A549 (cell line): Measurements from ENCODE around the gene SLBP. TPM values are rescaled to one million over a fixed set of nuclear protein-coding genes. Genes with fewer than 3 reads are reported as not detected.
A peak's percentile ranks its signal among the peaks of the same experiment; 100 is the strongest.

Source experiments
- ATAC-seq, 2 experiments: fragments of 200-7000 bp in 1 of 2; fragments of >200 bp in 1 of 2; cut with Nextera tagmentation in 1 of 2; cut with Tn5 transposase in 1 of 2; 3 replicates each; pipeline versions ENCODE4 v1.8.0 to v1.9.1; 2018 to 2020; ENCODE audit warnings: mild to moderate bottlenecking in 1 of 2, moderate library complexity in 1 of 2
- CTCF ChIA-PET: fragments of 300-600 bp; sonication (Branson Sonifier 250); formaldehyde crosslinking; extraction: SDS; loops from one replicate; lab custom pipeline; 2021; ENCODE audit warnings: antibody characterized with exemption, inconsistent platforms; lab: Yijun Ruan, JAX
- POLR2A ChIA-PET: fragments of 350-600 bp; formaldehyde crosslinking; extraction: SDS; loops from one replicate; lab custom pipeline; 2021; ENCODE audit warnings: antibody characterized with exemption, inconsistent platforms; lab: Yijun Ruan, JAX
- DNase-seq, 2 experiments: peaks; one replicate each; pipeline versions ENCODE4 v3.0.0 to v3.0.0-alpha.2; 2011 to 2016; ENCODE audit warnings: low read depth in 1 of 2, low spot score in 1 of 2
- FAIRE-seq: peaks from 2 replicates; lab custom pipeline; 2011; peaks lifted over from hg19 to GRCh38; lab: Jason Lieb, UNC
- H3K27ac ChIP-seq, 2 experiments: fragments of >200 bp; sonication (Bioruptor Twin); formaldehyde crosslinking; 3 replicates each; pipeline ENCODE4 v1.5.1; 2016 to 2017
- H3K4me1 ChIP-seq: fragments of >200 bp; sonication (Bioruptor Twin); formaldehyde crosslinking; 3 replicates; pipeline ENCODE4 v1.6.1; 2016
- H3K4me2 ChIP-seq: fragments of >200 bp; sonication (Bioruptor Twin); formaldehyde crosslinking; 3 replicates; pipeline ENCODE4 v1.6.1; 2016
- H3K4me3 ChIP-seq: fragments of >200 bp; sonication (Bioruptor Twin); formaldehyde crosslinking; 3 replicates; pipeline ENCODE4 v1.5.1; 2016
- H3K9me3 ChIP-seq: fragments of >200 bp; sonication (Bioruptor Twin); formaldehyde crosslinking; 3 replicates; pipeline ENCODE4 v1.6.1; 2016
- BCL3 ChIP-seq: fragments of >200 bp; sonication (Bioruptor Twin); formaldehyde crosslinking; IDR thresholded peaks from 3 replicates; pipeline ENCODE4 v1.6.1; 2016
- CHD4 ChIP-seq: fragments of 200-600 bp; sonication (generic); IDR thresholded peaks from 2 replicates; pipeline ENCODE4 v1.6.1; 2016; ENCODE audit warnings: antibody characterized with exemption, mild to moderate bottlenecking, borderline replicate concordance
- EHMT2 ChIP-seq: fragments of 200-600 bp; sonication (generic); IDR thresholded peaks from 2 replicates; pipeline ENCODE4 v1.6.1; 2016; ENCODE audit warnings: antibody characterized with exemption, low read depth, mild to moderate bottlenecking, moderate library complexity
- GATA3 ChIP-seq: IDR thresholded peaks from 2 replicates; pipeline ENCODE4 v1.6.1; 2012; ENCODE audit warnings: borderline replicate concordance
- HOXA7 ChIP-seq: fragments of 250-450 bp; sonication (Bioruptor Pico); IDR thresholded peaks from 2 replicates; pipeline ENCODE4 v1.5.0; 2020; ENCODE audit warnings: mild to moderate bottlenecking, moderate library complexity
- HOXB13 ChIP-seq: fragments of 250-450 bp; sonication (Bioruptor Pico); IDR thresholded peaks from 2 replicates; pipeline ENCODE4 v1.5.0; 2020; ENCODE audit warnings: low read depth, mild to moderate bottlenecking, moderate library complexity
- HOXB5 ChIP-seq: fragments of 250-450 bp; sonication (Bioruptor Pico); IDR thresholded peaks from 2 replicates; pipeline ENCODE4 v1.5.0; 2020; ENCODE audit warnings: mild to moderate bottlenecking, moderate library complexity
- MAFK ChIP-seq: fragments of 450-650 bp; IDR thresholded peaks from 2 replicates; pipeline ENCODE4 v1.6.1; 2014; ENCODE audit not compliant: partially characterized antibody
- PBX3 ChIP-seq: IDR thresholded peaks from 2 replicates; pipeline ENCODE4 v1.6.1; 2012
- POLR2A ChIP-seq: IDR thresholded peaks from 2 replicates; pipeline ENCODE4 v1.6.1; 2012; ENCODE audit warnings: mild to moderate bottlenecking, low read length
- RCOR1 ChIP-seq: fragments of 150-350 bp; IDR thresholded peaks from 2 replicates; pipeline ENCODE4 v1.6.1; 2014; ENCODE audit warnings: antibody characterized with exemption, low read length, low read depth
- SREBF2 ChIP-seq: fragments of 450-650 bp; IDR thresholded peaks from 2 replicates; pipeline ENCODE4 v1.6.1; 2014; ENCODE audit warnings: mild to moderate bottlenecking, moderate library complexity
- ZSCAN20 ChIP-seq: fragments of 250-450 bp; sonication (Bioruptor Pico); IDR thresholded peaks from 2 replicates; pipeline ENCODE4 v1.8.0; 2022; ENCODE audit warnings: mild to moderate bottlenecking, moderate library complexity
- WGBS: methylation state at CpG from one replicate; pipeline ENCODE4 v1.1.6; 2017; ENCODE audit errors: missing lambda C conversion rate; 5-methylcytosine and 5-hydroxymethylcytosine counted together
- polyA plus RNA-seq, 4 experiments: library from polyadenylated mRNA; depleted of rRNA in 3 of 4; stranded (reverse); fragments of >200 nt; fragmentation: RNase III in 1 of 4; extraction: RNeasy Plus Mini Kit Qiagen cat#74134 plus additional on column Dnase treatment in 1 of 4; gene quantifications; 2 replicates in 3 of 4; 3 replicates in 1 of 4; pipeline ENCODE4 v1.2.3, GENCODE V29; 2011 to 2017
- TF ChIP-seq, protein P1 (sequence below): fragments of 200-600 bp; sonication (generic); IDR thresholded peaks from 2 replicates; pipeline ENCODE4 v1.6.1; 2016; ENCODE audit warnings: antibody characterized with exemption, mild to moderate bottlenecking, moderate library complexity
- TF ChIP-seq, protein P2 (sequence below): fragments of 450-650 bp; IDR thresholded peaks from 2 replicates; pipeline ENCODE4 v1.6.1; 2014; ENCODE audit warnings: antibody characterized with exemption

SLBP gene
- polyA plus RNA-seq, 2 of the 4 experiments (the other 2 are of a cell fraction): 80.5 to 89.9 TPM

- TF ChIP-seq BCL3 (no peak), HOXB5 (CRISPR knock-in tag) (no peak), EHMT2 (no peak), HOXA7 (no peak), GATA3 (no peak), ZSCAN20 (CRISPR knock-in tag) (no peak), POLR2A (no peak), SREBF2 (no peak), MAFK (no peak)
- TF ChIP-seq, protein P1, sequence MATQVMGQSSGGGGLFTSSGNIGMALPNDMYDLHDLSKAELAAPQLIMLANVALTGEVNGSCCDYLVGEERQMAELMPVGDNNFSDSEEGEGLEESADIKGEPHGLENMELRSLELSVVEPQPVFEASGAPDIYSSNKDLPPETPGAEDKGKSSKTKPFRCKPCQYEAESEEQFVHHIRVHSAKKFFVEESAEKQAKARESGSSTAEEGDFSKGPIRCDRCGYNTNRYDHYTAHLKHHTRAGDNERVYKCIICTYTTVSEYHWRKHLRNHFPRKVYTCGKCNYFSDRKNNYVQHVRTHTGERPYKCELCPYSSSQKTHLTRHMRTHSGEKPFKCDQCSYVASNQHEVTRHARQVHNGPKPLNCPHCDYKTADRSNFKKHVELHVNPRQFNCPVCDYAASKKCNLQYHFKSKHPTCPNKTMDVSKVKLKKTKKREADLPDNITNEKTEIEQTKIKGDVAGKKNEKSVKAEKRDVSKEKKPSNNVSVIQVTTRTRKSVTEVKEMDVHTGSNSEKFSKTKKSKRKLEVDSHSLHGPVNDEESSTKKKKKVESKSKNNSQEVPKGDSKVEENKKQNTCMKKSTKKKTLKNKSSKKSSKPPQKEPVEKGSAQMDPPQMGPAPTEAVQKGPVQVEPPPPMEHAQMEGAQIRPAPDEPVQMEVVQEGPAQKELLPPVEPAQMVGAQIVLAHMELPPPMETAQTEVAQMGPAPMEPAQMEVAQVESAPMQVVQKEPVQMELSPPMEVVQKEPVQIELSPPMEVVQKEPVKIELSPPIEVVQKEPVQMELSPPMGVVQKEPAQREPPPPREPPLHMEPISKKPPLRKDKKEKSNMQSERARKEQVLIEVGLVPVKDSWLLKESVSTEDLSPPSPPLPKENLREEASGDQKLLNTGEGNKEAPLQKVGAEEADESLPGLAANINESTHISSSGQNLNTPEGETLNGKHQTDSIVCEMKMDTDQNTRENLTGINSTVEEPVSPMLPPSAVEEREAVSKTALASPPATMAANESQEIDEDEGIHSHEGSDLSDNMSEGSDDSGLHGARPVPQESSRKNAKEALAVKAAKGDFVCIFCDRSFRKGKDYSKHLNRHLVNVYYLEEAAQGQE: no peak
These were observed 26.6 kb downstream of the SLBP start (continued) for GRCh38 chr4:1685235-1686150.

- DNase-seq (no peak), ATAC-seq (peak; percentile 49 to 55), FAIRE-seq (no peak)
- Histone ChIP-seq H3K4me2 (peak overlapping the region; percentile 75), H3K4me1 (peaks cover 10% of the 10 kb centered on the region; the same call in 1 of the 3 replicates), H3K9me3 (no peaks in the 10 kb centered on the region), H3K27ac (peak overlapping the region; percentile 71 to 87), H3K4me3 (peak overlapping the region; percentile 54)
- WGBS: 68% methylated on average over 4 of the region's 66 CpGs
- ChIA-PET CTCF (no interaction called here), POLR2A (no interaction called here)
- TF ChIP-seq, protein P2, sequence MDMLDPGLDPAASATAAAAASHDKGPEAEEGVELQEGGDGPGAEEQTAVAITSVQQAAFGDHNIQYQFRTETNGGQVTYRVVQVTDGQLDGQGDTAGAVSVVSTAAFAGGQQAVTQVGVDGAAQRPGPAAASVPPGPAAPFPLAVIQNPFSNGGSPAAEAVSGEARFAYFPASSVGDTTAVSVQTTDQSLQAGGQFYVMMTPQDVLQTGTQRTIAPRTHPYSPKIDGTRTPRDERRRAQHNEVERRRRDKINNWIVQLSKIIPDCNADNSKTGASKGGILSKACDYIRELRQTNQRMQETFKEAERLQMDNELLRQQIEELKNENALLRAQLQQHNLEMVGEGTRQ: no peak
- TF ChIP-seq POLR2A: 0 out of 2 replicates have a peak, but pooled peaks have one; percentile 10
- no peak for TF ChIP-seq CHD4
- TF ChIP-seq RCOR1: no peak
- TF ChIP-seq HOXB13 (CRISPR knock-in tag): no peak
- TF ChIP-seq PBX3: no peak
These were observed 27.4 kb downstream of the SLBP start for GRCh38 chr4:1684506-1685234.
